K562 (cell line): ENCODE results near the gene TXNRD1. TPM values are rescaled to one million over a fixed set of nuclear protein-coding genes. Genes with fewer than 3 reads are reported as not detected.

ENCODE experiments used
- REST ChIP-seq, 2 experiments: fragments of 450-650 bp; formaldehyde crosslinking in 1 of 2; IDR thresholded peaks; 2 replicates each; pipeline versions ENCODE4 v1.4.0 to v1.6.1; 2014 to 2020; ENCODE audit warnings: mild to moderate bottlenecking in 2 of 2, borderline replicate concordance in 1 of 2, low read depth in 1 of 2
- SP2 ChIP-seq: IDR thresholded peaks from 2 replicates; pipeline ENCODE4 v1.6.1; 2011; ENCODE audit warnings: mild to moderate bottlenecking, low read depth, low read length, moderate library complexity; ENCODE audit not compliant: poor library complexity, severe bottlenecking; ENCODE audit errors: extremely low read depth
- ZBTB49 ChIP-seq: sonication (generic); formaldehyde crosslinking; IDR thresholded peaks from 2 replicates; pipeline ENCODE4 v1.8.0; 2022; ENCODE audit warnings: missing genetic modification reagents, mild to moderate bottlenecking, borderline replicate concordance
- ZNF324 ChIP-seq: fragments of 250-450 bp; sonication (Bioruptor Pico); IDR thresholded peaks from 2 replicates; pipeline ENCODE4 v1.4.0; 2020; ENCODE audit warnings: mild to moderate bottlenecking
- ZNF444 ChIP-seq: fragments of 250-450 bp; sonication (Bioruptor Pico); IDR thresholded peaks from 2 replicates; pipeline ENCODE4 v1.4.0; 2020; ENCODE audit warnings: mild to moderate bottlenecking, moderate library complexity
- polyA plus RNA-seq, 8 experiments: library from polyadenylated mRNA; depleted of rRNA in 4 of 8; stranded (reverse) in 5 of 8; unstranded in 3 of 8; fragments of >200 nt; fragmentation: Nextera tagmentation in 2 of 8; fragmentation: Illumina TruSeq in 1 of 8; extraction: Ambion mirVana in 2 of 8; extraction: Trizol in 1 of 8; gene quantifications; 2 replicates each; pipeline versions ENCODE4 v1.2.1 to v1.2.3, GENCODE V29; 2011 to 2014; ENCODE audit warnings: inconsistent platforms in 1 of 8, missing spikeins in 1 of 8
- total RNA-seq, 7 experiments: library from RNA; depleted of rRNA in 6 of 7; stranded (reverse); fragments of >200 nt in 6 of 7; fragmentation: Illumina TruSeq in 2 of 7; extraction: Trizol in 2 of 7; gene quantifications; 2 replicates each; pipeline versions ENCODE4 v1.2.1 to v1.2.3, GENCODE V29; 2011 to 2021; ENCODE audit warnings: low replicate concordance in 1 of 7
- TF ChIP-seq, protein P1 (sequence below): fragments of 450-650 bp; IDR thresholded peaks from 2 replicates; pipeline ENCODE4 v1.6.1; 2016
- TF ChIP-seq, protein P2 (sequence below): fragments of 450-650 bp; IDR thresholded peaks from 2 replicates; pipeline ENCODE4 v1.6.1; 2017; ENCODE audit warnings: mild to moderate bottlenecking, moderate library complexity
- TF ChIP-seq, protein P3 (sequence below): sonication (generic); formaldehyde crosslinking; IDR thresholded peaks from 2 replicates; pipeline ENCODE4 v1.5.0; 2020; ENCODE audit warnings: missing genetic modification reagents
- TF ChIP-seq, protein P4 (sequence below): sonication (generic); formaldehyde crosslinking; IDR thresholded peaks from 2 replicates; pipeline ENCODE4 v1.9.0; 2022; ENCODE audit warnings: mild to moderate bottlenecking, missing genetic modification reagents

TXNRD1 gene
- total and polyA plus RNA-seq, 9 of the 15 experiments (the other 6 are each of a cell fraction or from before 2014, with no cell fraction given), result 107 to 189 (median 146) TPM

- TF ChIP-seq REST (IDR thresholded peaks at IDR 0.05; ENCODE audit: borderline replicate concordance) (peak; percentile 34), REST (CRISPR knock-in tag; IDR thresholded peaks at IDR 0.05; ENCODE audit: low read depth) (peak; percentile 38; the same call in 1 of the 2 replicates), ZNF324 (CRISPR knock-in tag) (no peak), SP2 (no peak), ZNF444 (CRISPR knock-in tag) (no peak), ZBTB49 (peak; percentile 88; the same call in 1 of the 2 replicates)
- TF ChIP-seq, protein P1, sequence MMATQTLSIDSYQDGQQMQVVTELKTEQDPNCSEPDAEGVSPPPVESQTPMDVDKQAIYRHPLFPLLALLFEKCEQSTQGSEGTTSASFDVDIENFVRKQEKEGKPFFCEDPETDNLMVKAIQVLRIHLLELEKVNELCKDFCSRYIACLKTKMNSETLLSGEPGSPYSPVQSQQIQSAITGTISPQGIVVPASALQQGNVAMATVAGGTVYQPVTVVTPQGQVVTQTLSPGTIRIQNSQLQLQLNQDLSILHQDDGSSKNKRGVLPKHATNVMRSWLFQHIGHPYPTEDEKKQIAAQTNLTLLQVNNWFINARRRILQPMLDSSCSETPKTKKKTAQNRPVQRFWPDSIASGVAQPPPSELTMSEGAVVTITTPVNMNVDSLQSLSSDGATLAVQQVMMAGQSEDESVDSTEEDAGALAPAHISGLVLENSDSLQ, result no peak
- TF ChIP-seq, protein P2, sequence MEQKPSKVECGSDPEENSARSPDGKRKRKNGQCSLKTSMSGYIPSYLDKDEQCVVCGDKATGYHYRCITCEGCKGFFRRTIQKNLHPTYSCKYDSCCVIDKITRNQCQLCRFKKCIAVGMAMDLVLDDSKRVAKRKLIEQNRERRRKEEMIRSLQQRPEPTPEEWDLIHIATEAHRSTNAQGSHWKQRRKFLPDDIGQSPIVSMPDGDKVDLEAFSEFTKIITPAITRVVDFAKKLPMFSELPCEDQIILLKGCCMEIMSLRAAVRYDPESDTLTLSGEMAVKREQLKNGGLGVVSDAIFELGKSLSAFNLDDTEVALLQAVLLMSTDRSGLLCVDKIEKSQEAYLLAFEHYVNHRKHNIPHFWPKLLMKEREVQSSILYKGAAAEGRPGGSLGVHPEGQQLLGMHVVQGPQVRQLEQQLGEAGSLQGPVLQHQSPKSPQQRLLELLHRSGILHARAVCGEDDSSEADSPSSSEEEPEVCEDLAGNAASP, result no peak
- TF ChIP-seq, protein P3, sequence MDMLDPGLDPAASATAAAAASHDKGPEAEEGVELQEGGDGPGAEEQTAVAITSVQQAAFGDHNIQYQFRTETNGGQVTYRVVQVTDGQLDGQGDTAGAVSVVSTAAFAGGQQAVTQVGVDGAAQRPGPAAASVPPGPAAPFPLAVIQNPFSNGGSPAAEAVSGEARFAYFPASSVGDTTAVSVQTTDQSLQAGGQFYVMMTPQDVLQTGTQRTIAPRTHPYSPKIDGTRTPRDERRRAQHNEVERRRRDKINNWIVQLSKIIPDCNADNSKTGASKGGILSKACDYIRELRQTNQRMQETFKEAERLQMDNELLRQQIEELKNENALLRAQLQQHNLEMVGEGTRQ (CRISPR knock-in tag), result peak; percentile 28; the same call in 1 of the 2 replicates
- TF ChIP-seq, protein P4, sequence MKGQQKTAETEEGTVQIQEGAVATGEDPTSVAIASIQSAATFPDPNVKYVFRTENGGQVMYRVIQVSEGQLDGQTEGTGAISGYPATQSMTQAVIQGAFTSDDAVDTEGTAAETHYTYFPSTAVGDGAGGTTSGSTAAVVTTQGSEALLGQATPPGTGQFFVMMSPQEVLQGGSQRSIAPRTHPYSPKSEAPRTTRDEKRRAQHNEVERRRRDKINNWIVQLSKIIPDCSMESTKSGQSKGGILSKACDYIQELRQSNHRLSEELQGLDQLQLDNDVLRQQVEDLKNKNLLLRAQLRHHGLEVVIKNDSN, result peak; percentile 77
Measured at GRCh38 chr12:104288635-104289274, 73.2 kb downstream of the TXNRD1 start (continued).
